GM19351 (cell line): ENCODE results near the gene LMAN2.
A peak's percentile ranks its signal among the peaks of the same experiment; 100 is the strongest.
"Not testable (repeated sequence)": the region's sequence is repeated elsewhere in the genome, so short reads cannot be mapped to it uniquely, and the experiment has no call there.

Experiments used
- ATAC-seq: cut with Tn5 transposase; IDR thresholded peaks from one replicate; pipeline ENCODE4 v1.9.1; 2021; ENCODE audit warnings: mild to moderate bottlenecking, moderate library complexity; ENCODE audit not compliant: unreplicated experiment

The LMAN2 gene

GRCh38 chr5:177308740-177309139, 42.7 kb downstream of the LMAN2 start:
- ATAC-seq, result no peak

GRCh38 chr5:177307544-177308363, 43.7 kb downstream of the LMAN2 start:
- ATAC-seq, result no peak

- no peak for ATAC-seq
Observed at GRCh38 chr5:177306674-177307543, 44.6 kb downstream of the LMAN2 start.

- not testable (repeated sequence) for ATAC-seq
Observed at GRCh38 chr5:177306103-177306640, 45.3 kb downstream of the LMAN2 start.

GRCh38 chr5:177304392-177305119, 46.9 kb downstream of the LMAN2 start:
- ATAC-seq, result no peak

GRCh38 chr5:177303925-177304391, 47.5 kb downstream of the LMAN2 start:
- no peak for ATAC-seq

- ATAC-seq, result peak; percentile 67
Observed at GRCh38 chr5:177303121-177303924, 48.1 kb downstream of the LMAN2 start, which contains the start of the genes PRELID1 and RAB24. PRELID1 (plus strand) TSS chr5:177303799; CDS start chr5:177303986, 187 bp downstream. RAB24 (minus strand) TSS chr5:177303719; CDS start chr5:177303288, 431 bp downstream.

GRCh38 chr5:177302354-177303110, 48.9 kb downstream of the LMAN2 start:
- no peak for ATAC-seq

GRCh38 chr5:177301503-177302165, 49.8 kb downstream of the LMAN2 start:
- ATAC-seq, result no peak

- ATAC-seq, result no peak
Observed at GRCh38 chr5:177300951-177301350, 50.5 kb downstream of the LMAN2 start.

- ATAC-seq, result peak; percentile 44
Observed at GRCh38 chr5:177300236-177300880, 51.1 kb downstream of the LMAN2 start.

GRCh38 chr5:177299697-177300096, 51.8 kb downstream of the LMAN2 start:
- no peak for ATAC-seq

- no peak for ATAC-seq
Observed at GRCh38 chr5:177297922-177298321, 53.5 kb downstream of the LMAN2 start.

GRCh38 chr5:177296581-177296980, 54.9 kb downstream of the LMAN2 start:
- ATAC-seq, result no peak

- ATAC-seq, result no peak
Observed at GRCh38 chr5:177295924-177296323, 55.5 kb downstream of the LMAN2 start.

GRCh38 chr5:177294632-177295031, 56.8 kb downstream of the LMAN2 start:
- no peak for ATAC-seq

- no peak for ATAC-seq
Observed at GRCh38 chr5:177293819-177294581, 57.5 kb downstream of the LMAN2 start.
